Smooth muscle cell (in vitro differentiated cells): ENCODE results near the gene KCNK15. TPM values are rescaled to one million over a fixed set of nuclear protein-coding genes. Genes with fewer than 3 reads are reported as not detected.

Experiments
- DNase-seq: peaks from one replicate; lab custom pipeline; 2025; ENCODE audit not compliant: unreplicated experiment; lab: John Stamatoyannopoulos, UW
- H2AFZ ChIP-seq: fragments of 200-600 bp; sonication (generic); 2 replicates; pipeline ENCODE4 v1.6.0; 2016; ENCODE audit warnings: antibody characterized with exemption, low read depth, mild to moderate bottlenecking
- H3F3A ChIP-seq: fragments of 200-600 bp; sonication (generic); 2 replicates; pipeline ENCODE4 v1.6.0; 2017; ENCODE audit warnings: antibody characterized with exemption, low read depth
- H3K27ac ChIP-seq: fragments of 200-600 bp; sonication (generic); 2 replicates; pipeline ENCODE4 v1.5.1; 2016; ENCODE audit warnings: low read depth, mild to moderate bottlenecking
- H3K27me3 ChIP-seq: fragments of 200-600 bp; sonication (generic); 2 replicates; pipeline ENCODE4 v1.6.1; 2016; ENCODE audit warnings: low read depth, mild to moderate bottlenecking
- H3K36me3 ChIP-seq: fragments of 200-600 bp; sonication (generic); 2 replicates; pipeline ENCODE4 v1.5.1; 2016; ENCODE audit warnings: low read depth
- H3K4me1 ChIP-seq: fragments of 200-600 bp; sonication (generic); 2 replicates; pipeline ENCODE4 v1.5.1; 2016; ENCODE audit warnings: low read depth
- H3K4me2 ChIP-seq: fragments of 200-600 bp; sonication (generic); 2 replicates; pipeline ENCODE4 v1.6.0; 2016; ENCODE audit warnings: mild to moderate bottlenecking
- H3K4me3 ChIP-seq: fragments of 200-600 bp; sonication (generic); 2 replicates; pipeline ENCODE4 v1.5.1; 2016; ENCODE audit warnings: mild to moderate bottlenecking
- H3K79me2 ChIP-seq: fragments of 200-600 bp; sonication (generic); 2 replicates; pipeline ENCODE4 v1.6.0; 2016; ENCODE audit warnings: low read depth, mild to moderate bottlenecking
- H3K9ac ChIP-seq: fragments of 200-600 bp; sonication (generic); 2 replicates; pipeline ENCODE4 v1.6.0; 2016; ENCODE audit warnings: low read depth
- H3K9me3 ChIP-seq: fragments of 200-600 bp; sonication (generic); replicated peaks from 2 replicates; pipeline ENCODE4 v1.5.1; 2016; ENCODE audit warnings: low read depth
- H4K20me1 ChIP-seq: fragments of 200-600 bp; sonication (generic); 2 replicates; pipeline ENCODE4 v1.6.0; 2016; ENCODE audit warnings: low read depth
- WGBS: methylation state at CpG from one replicate; pipeline ENCODE4 v1.1.7; 2016; ENCODE audit warnings: low lambda C conversion rate; 5-methylcytosine and 5-hydroxymethylcytosine counted together
- polyA plus RNA-seq: library from polyadenylated mRNA; unstranded; fragments of >200 nt; fragmentation: Nextera tagmentation; extraction: Ambion mirVana; gene quantifications from 2 replicates; pipeline ENCODE4 v1.2.1, GENCODE V29; 2016
- total RNA-seq: library from RNA; depleted of rRNA; stranded (reverse); fragments of >200 nt; gene quantifications from 2 replicates; pipeline ENCODE4 v1.2.3, GENCODE V29; 2014
- TF ChIP-seq, protein P1 (sequence below): fragments of 200-600 bp; sonication (generic); IDR thresholded peaks from 2 replicates; pipeline ENCODE4 v1.5.1; 2017; ENCODE audit warnings: borderline replicate concordance, mild to moderate bottlenecking, antibody characterized with exemption; ENCODE audit not compliant: insufficient read depth, poor library complexity, severe bottlenecking

Gene KCNK15
- total and polyA plus RNA-seq, 2 experiments from 2014 or later = 0.06 to 0.54 TPM

DNA sequence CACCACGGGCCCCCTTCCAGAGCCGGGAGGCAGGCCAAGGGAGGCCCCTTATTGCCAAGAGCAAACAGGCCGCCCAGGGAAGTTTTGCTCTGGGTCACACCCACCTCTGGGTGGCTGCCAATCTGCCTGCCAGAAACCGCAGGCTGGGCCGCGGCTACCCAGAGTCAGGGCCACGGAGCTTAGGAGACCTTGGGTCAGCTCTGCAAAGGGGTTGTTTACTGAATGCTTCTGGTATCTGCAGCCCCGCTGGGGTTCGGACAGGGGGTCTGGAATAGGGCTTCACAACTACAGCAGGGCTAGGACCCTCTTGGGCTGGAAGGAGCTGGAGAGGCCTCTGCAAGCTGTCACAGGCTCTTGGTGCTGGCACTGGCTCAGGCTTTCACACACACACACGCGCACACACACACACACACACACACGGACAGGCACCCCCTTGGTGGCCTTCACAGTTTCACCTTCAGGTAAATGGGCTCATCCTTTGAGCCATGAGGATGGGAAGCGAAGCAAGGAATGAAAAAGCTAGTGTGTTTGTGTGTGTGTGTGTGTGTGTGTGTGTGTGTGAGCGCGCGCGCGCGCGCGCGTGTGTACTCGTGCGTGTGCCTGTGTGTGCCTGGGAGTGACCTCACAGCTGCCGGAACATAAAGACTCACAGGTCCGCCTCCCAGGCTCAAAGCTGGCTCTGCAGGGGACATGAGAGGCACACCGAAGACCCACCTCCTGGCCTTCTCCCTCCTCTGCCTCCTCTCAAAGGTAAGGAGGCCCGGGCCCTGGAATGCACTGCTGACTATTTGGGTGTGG lies 30.8 kb upstream of the KCNK15 start, which contains the start of gene CCN5:
CCN5 (plus strand) TSS at position 669 of the 798 bp plus-strand sequence; CDS start at position 691, 22 bp downstream.
- Histone ChIP-seq H3F3A (no peaks in the 10 kb centered on the region), H3K27ac (no peak within 1 kb of the TSS), H3K4me3 (no peak within 1 kb of the TSS), H3K9me3 (no peaks in the 10 kb centered on the region), H3K27me3 (no peaks in the 10 kb centered on the region), H3K9ac (no peak within 1 kb of the TSS), H3K4me2 (no peak within 1 kb of the TSS), H4K20me1 (no peaks in the 10 kb centered on the region), H3K79me2 (no peaks in the 10 kb centered on the region), H3K4me1 (no peaks in the 10 kb centered on the region), H2AFZ (no peak within 1 kb of the TSS), H3K36me3 (no peaks in the 10 kb centered on the region)
- WGBS = 82% methylated on average over 28 of the region's 28 CpGs
- TF ChIP-seq, protein P1, sequence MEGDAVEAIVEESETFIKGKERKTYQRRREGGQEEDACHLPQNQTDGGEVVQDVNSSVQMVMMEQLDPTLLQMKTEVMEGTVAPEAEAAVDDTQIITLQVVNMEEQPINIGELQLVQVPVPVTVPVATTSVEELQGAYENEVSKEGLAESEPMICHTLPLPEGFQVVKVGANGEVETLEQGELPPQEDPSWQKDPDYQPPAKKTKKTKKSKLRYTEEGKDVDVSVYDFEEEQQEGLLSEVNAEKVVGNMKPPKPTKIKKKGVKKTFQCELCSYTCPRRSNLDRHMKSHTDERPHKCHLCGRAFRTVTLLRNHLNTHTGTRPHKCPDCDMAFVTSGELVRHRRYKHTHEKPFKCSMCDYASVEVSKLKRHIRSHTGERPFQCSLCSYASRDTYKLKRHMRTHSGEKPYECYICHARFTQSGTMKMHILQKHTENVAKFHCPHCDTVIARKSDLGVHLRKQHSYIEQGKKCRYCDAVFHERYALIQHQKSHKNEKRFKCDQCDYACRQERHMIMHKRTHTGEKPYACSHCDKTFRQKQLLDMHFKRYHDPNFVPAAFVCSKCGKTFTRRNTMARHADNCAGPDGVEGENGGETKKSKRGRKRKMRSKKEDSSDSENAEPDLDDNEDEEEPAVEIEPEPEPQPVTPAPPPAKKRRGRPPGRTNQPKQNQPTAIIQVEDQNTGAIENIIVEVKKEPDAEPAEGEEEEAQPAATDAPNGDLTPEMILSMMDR = no peak
- DNase-seq = no peak

DNA sequence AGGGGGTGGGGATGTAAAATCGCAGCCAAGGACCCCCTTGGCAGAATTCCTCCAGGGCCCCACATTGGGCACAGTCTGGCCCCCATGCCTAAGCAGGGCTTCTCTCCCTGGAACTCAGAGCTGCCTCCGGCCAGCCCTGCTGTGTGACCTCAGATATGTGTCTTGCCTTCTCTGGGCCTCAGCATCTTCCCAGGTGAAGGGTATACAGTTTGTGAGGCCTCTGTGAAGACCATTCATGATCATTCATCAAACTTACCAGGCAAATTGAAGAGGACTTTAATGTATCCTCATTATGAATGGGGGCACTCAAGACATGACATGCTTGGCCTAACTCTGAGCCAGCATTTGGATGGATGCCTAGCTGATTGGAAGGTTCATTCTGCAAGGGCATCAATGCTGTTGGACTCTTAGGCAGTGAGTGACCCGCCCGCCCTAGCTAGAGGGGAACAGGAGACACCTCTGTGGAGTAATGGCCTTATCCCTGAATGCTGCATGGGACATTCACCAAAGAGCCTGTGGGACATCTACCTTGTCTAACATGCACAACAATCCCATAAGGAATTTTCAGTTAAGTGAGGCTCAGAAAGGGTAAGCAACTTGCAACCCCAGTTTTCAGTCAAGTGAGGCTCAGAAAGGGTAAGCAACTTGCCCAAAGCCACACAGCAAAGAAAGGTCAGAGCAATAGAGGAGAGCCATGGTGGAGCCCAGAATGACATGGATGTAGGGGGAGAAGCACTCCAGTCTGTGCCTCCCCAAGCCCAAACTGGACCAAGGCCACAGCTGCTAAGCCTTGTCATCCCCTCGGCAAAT lies 30.0 kb upstream of the KCNK15 start:
- DNase-seq = no peak
- no peak overlapping the region for H3K9ac ChIP-seq
- 93% methylated on average over 5 of the region's 5 CpGs for WGBS
- H3K27me3 ChIP-seq = no peaks in the 10 kb centered on the region
- H3K4me1 ChIP-seq = no peaks in the 10 kb centered on the region
- no peaks in the 10 kb centered on the region for H3K36me3 ChIP-seq
- H3K79me2 ChIP-seq = no peaks in the 10 kb centered on the region
- TF ChIP-seq, protein P1 = no peak
- H3K27ac ChIP-seq = no peak overlapping the region
- H2AFZ ChIP-seq = no peak overlapping the region
- no peak overlapping the region for H3K4me3 ChIP-seq
- no peak overlapping the region for H3K4me2 ChIP-seq
- H4K20me1 ChIP-seq = no peaks in the 10 kb centered on the region
- no peaks in the 10 kb centered on the region for H3F3A ChIP-seq
- H3K9me3 ChIP-seq = no peaks in the 10 kb centered on the region

DNA sequence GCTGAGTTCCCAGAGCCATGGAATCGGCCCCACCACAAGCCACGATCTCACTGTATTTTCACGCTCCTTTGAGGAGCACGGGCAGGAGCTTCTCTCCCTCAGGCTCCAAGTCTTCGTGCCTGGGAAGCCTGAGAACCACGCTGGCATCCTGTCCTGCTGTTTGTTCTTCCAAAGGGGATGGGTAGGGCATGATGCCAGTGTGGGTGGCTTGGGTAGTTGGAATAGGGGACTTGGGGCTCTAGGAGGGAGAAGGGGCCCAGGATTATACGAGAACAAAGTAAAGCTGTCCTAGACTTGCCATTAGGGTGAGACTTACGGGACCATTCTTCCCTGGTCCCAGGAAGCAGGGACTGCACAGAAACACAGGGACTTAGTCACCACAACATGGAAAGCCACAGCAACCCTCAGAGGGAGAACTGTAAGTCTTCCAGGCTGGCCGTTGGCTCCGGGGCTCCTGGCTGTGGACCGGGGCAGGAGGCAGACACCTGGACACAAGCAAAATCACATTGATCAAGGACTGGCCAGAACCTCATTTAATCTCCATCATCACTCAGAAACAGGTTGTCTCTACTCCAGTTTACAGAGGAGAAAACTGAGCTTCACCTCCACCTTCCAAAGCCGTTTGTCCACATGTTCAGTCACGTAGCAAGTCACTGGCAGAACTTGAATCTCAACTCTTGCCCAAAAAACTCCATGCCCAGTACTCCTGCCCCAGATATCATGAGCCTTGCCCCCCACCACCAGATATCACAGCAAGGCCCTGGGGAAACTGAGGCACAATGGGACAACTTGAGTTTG lies 29.2 kb upstream of the KCNK15 start:
- H3K9ac ChIP-seq = no peak overlapping the region
- TF ChIP-seq, protein P1 = no peak
- 81% methylated on average over 13 of the region's 13 CpGs for WGBS

More for the DNA sequence above, 29.2 kb upstream of the KCNK15 start:
- no peaks in the 10 kb centered on the region for H4K20me1 ChIP-seq
- no peak overlapping the region for H3K4me2 ChIP-seq
- H3K4me1 ChIP-seq = no peaks in the 10 kb centered on the region
- no peak overlapping the region for H2AFZ ChIP-seq
- H3K79me2 ChIP-seq = no peaks in the 10 kb centered on the region
- DNase-seq = no peak
- H3K9me3 ChIP-seq = no peaks in the 10 kb centered on the region
- no peak overlapping the region for H3K4me3 ChIP-seq
- H3F3A ChIP-seq = peaks cover 2% of the 10 kb centered on the region
- H3K36me3 ChIP-seq = no peaks in the 10 kb centered on the region
- no peaks in the 10 kb centered on the region for H3K27me3 ChIP-seq
- no peak overlapping the region for H3K27ac ChIP-seq
